Heart right ventricle (tissue), 16 donors: Measurements from ENCODE around the gene STC2. TPM values are rescaled to one million over a fixed set of nuclear protein-coding genes. Genes with fewer than 3 reads are reported as not detected.
A peak's percentile ranks its signal among the peaks of the same experiment; 100 is the strongest.
"Not testable (repeated sequence)": the region's sequence is repeated elsewhere in the genome, so short reads cannot be mapped to it uniquely, and the experiment has no call there.

Experiments
- ATAC-seq, 8 donors: fragments of 200-7000 bp; cut with Tn5 transposase; one replicate each; pipeline ENCODE4 v1.9.1; 2020; ENCODE audit warnings: mild to moderate bottlenecking in 8 of 8, moderate library complexity in 8 of 8, moderate number of reproducible peaks in 1 of 8
- DNase-seq, 2 donors: peaks; one replicate each; pipeline ENCODE4 v3.0.0-alpha.2; 2020
- H3K27ac ChIP-seq, 10 donors: fragments of 200-600 bp; sonication (generic) in 2 of 10; one replicate each; pipeline versions ENCODE4 v1.5.0 to v1.8.0; 2020 to 2022; ENCODE audit warnings: mild to moderate bottlenecking in 3 of 10
- H3K27me3 ChIP-seq, 7 donors: fragments of 200-600 bp; one replicate each; pipeline ENCODE4 v1.8.0; 2021 to 2022; ENCODE audit warnings: mild to moderate bottlenecking in 2 of 7
- H3K36me3 ChIP-seq, 9 donors: fragments of 200-600 bp; sonication (generic) in 1 of 9; one replicate each; pipeline versions ENCODE4 v1.5.0 to v1.8.0; 2020 to 2022; ENCODE audit warnings: mild to moderate bottlenecking in 2 of 9
- H3K4me1 ChIP-seq, 9 donors: fragments of 200-600 bp; sonication (generic) in 1 of 9; one replicate each; pipeline versions ENCODE4 v1.5.0 to v1.8.0; 2020 to 2022; ENCODE audit warnings: mild to moderate bottlenecking in 4 of 9
- H3K4me3 ChIP-seq, 10 donors: fragments of 200-600 bp; sonication (generic) in 2 of 10; one replicate each; pipeline versions ENCODE4 v1.5.0 to v1.8.0; 2020 to 2022; ENCODE audit warnings: mild to moderate bottlenecking in 7 of 10, moderate library complexity in 2 of 10
- H3K9me3 ChIP-seq, 11 donors: fragments of 200-600 bp in 10 of 11; sonication (generic) in 2 of 11; one replicate each; pipeline versions ENCODE4 v1.5.0 to v1.8.0; 2013 to 2022; ENCODE audit warnings: mild to moderate bottlenecking in 2 of 11, control low read depth in 1 of 11, moderate library complexity in 1 of 11
- WGBS, 2 donors: extraction: QIAGEN DNeasy Blood & Tissue Kit; methylation state at CpG; one replicate each; pipeline ENCODE4 v1.1.7; 2013; ENCODE audit warnings: inconsistent platforms in 1 of 2; 5-methylcytosine and 5-hydroxymethylcytosine counted together
- intact Hi-C, 10 donors: fragments of 100-400 bp; cut with DNase I; formaldehyde crosslinking; loops; one replicate each; pipeline versions ENCODE4 v1.11.1 to v1.14.2; 2022
- polyA plus RNA-seq, 2 donors: library from polyadenylated mRNA; stranded (reverse); fragments of 200-250 nt; gene quantifications; one replicate each; pipeline ENCODE4 v1.2.3, GENCODE V29; 2013
- total RNA-seq, 10 donors: library from RNA; stranded (reverse); fragmentation: NEBNext Ultra II Directional in 3 of 10; extraction: Animal tissue kit (Norgen Biotek cat#: 25700) in 3 of 10; gene quantifications; one replicate each; pipeline versions ENCODE4 v1.2.1 to v1.2.4, GENCODE V29; 2021 to 2023
- TF ChIP-seq, protein P1 (sequence below), 9 donors: fragments of 200-600 bp; sonication (generic) in 2 of 9; IDR thresholded peaks; one replicate each; pipeline versions ENCODE4 v1.5.0 to v1.8.0; 2021 to 2022; ENCODE audit warnings: antibody characterized with exemption in 9 of 9, mild to moderate bottlenecking in 5 of 9, moderate library complexity in 1 of 9
- donor health status: Arrhythmogenic right ventricular cardiomyopathy.
- donor health status: ischemic (EF 13 %, LVEDD 7.1; RV severe dilation, severe dysfunction).
- donor health status: healthy with polysubstance abuse.
- donor health status: DM: no; HTN: yes; CAD: no.
- donor health status: DM: no; HTN: no; CAD: no.
- donor health status: ischemic (EF 25% LVEDD 6.9; RV normal size, moderate dysfunction).
- donor health status: ischemic (EF 25% LVEDD 5.7; RV mildly dilated, moderate dysfunction).
- donor health status: healthy.
- donor health status: DM: yes; HTN: yes; CAD: no.
- donor health status: Ischemic cardiomyopathy.
- donor health status: ischemic (EF 35%, LVEDD 5.7; RV mildly dilated, moderate dysfunction).
- donor health status: nonischemic (EF 11% LVEDD 7.7; RV severe dilation, severe dysfunction).
- donor health status: DM: yes; HTN: yes; CAD: no.
- donor health status: PGD.
- donor health status: ischemic (EF 29% LVEDD 5.4; RV normal size, mild dysfunction).
- donor health status: nonischemic (EF 23%, LVEDD 6.1; RV moderate dilation, normal function).

The STC2 gene
- total and polyA plus RNA-seq, 12 donors = 3.7 to 26.9 (median 6.2) TPM

DNA sequence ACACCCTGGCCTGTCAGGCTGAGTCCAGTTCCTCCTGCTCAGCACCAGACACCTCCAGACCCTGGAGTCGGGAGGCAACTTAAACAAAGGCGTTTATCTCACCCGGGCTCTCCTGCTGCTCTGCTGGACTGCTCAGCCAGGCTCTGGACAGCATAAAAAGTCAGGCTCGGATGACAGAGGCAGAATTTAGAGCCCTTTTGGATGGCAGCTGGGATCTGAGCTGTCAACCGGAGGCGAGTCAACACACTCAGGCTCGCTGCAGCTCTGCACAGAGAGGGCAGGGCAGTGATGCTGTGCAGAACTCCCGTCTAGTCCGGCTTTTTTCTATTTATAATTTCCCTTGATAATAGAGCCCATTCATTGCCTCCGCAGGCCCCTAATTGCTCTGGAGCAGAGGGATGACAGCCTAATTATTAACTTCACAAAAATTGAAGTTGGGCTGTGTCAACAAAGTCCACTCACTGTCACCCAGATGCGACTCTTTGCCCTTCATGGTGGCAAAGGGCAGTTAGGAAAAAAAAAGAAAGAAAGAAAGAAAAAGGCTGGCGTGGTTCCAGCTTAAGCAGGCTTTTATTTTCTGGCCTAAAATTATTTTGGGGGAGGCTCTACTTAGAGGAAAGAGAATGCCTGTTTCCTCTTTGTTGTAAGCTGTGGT lies 37.6 kb downstream of the STC2 start:
- Histone ChIP-seq H3K4me3 (no peak overlapping the region), H3K4me1 (peaks cover 0 to 23% (median 9%) of the 10 kb centered on the region in 9 donors), H3K9me3 (no peaks in the 10 kb centered on the region), H3K27ac (peak overlapping the region in 5 of 10 donors; percentile 34 to 63 (median 40)), H3K27me3 (peaks cover 0 to 81% (median 20%) of the 10 kb centered on the region in 7 donors), H3K36me3 (no peaks in the 10 kb centered on the region)
- WGBS, 2 donors = 12 to 17% methylated on average over 12 of the region's 12 CpGs
- DNase-seq = peak in 1 of 2 donors; percentile 38
- intact Hi-C loops = loop anchor here in 6 of 10 donors (5.0 to 10.0 kb wide), 8 partner anchors 42 to 1024 kb away; partner anchors contain the start of gene C5orf47 (in 1 of the 6)
- peak; percentile 53 to 75 (median 66) for ATAC-seq
- TF ChIP-seq, protein P1, sequence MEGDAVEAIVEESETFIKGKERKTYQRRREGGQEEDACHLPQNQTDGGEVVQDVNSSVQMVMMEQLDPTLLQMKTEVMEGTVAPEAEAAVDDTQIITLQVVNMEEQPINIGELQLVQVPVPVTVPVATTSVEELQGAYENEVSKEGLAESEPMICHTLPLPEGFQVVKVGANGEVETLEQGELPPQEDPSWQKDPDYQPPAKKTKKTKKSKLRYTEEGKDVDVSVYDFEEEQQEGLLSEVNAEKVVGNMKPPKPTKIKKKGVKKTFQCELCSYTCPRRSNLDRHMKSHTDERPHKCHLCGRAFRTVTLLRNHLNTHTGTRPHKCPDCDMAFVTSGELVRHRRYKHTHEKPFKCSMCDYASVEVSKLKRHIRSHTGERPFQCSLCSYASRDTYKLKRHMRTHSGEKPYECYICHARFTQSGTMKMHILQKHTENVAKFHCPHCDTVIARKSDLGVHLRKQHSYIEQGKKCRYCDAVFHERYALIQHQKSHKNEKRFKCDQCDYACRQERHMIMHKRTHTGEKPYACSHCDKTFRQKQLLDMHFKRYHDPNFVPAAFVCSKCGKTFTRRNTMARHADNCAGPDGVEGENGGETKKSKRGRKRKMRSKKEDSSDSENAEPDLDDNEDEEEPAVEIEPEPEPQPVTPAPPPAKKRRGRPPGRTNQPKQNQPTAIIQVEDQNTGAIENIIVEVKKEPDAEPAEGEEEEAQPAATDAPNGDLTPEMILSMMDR (IDR thresholded peaks at IDR 0.05) = no peak

DNA sequence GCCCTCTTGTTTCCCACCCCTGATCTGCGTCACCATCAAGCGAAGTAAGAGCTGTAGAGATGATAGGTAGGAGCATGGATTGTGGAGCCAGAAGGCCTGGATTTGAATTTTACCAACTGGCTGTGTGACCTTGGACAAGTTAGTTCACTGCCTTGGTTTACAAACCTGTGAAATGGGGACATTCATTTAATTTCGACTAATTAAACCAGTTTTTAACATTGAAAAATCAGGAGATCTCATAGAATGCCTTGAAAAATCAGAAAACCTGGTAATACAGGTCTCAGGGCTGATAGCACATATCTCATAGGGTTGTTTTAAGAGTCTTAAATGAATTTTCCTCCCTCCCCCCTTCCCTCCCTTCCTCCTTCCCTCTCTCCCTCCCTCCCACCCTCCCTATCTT lies 38.8 kb downstream of the STC2 start:
- no peak overlapping the region for H3K27ac ChIP-seq
- peaks cover 0 to 73% (median 16%) of the 10 kb centered on the region in 7 donors for H3K27me3 ChIP-seq
- DNase-seq = no peak
- TF ChIP-seq, protein P1 (IDR thresholded peaks at IDR 0.05) = no peak
- H3K36me3 ChIP-seq = no peaks in the 10 kb centered on the region
- H3K4me3 ChIP-seq = no peak overlapping the region
- H3K9me3 ChIP-seq = no peaks in the 10 kb centered on the region
- 65 to 79% methylated on average over 3 of the region's 3 CpGs for WGBS, 2 donors
- peaks cover 0 to 22% (median 9%) of the 10 kb centered on the region in 9 donors for H3K4me1 ChIP-seq
- intact Hi-C loops = loop anchor here in 6 of 10 donors (10.0 kb wide), 6 partner anchors 125 to 585 kb away; no protein-coding TSS in a partner anchor
- no peak for ATAC-seq

DNA sequence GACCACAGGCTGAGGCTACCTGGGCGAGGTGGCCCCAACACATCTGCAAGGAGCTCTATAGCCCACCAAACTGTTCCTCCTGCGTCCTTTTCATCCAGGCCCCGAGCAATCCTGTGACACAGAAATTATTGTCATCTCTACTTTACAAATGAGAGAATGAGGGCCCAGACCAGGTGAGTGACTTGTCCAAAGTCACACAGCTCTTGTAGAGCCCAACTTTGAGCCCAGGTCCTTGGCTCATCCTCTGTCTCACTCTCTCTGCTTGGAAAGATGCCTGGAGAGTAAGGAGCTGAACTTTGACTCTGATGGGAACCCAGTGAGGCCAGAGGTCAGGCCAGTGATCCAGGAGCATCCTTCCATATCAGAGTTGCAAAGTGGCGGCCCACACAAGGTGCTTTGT lies 39.6 kb downstream of the STC2 start:
- Histone ChIP-seq H3K4me1 (peaks cover 0 to 21% (median 6%) of the 10 kb centered on the region in 9 donors), H3K4me3 (no peak overlapping the region), H3K27me3 (peaks cover 0 to 73% (median 23%) of the 10 kb centered on the region in 7 donors), H3K36me3 (no peaks in the 10 kb centered on the region), H3K9me3 (no peaks in the 10 kb centered on the region), H3K27ac (no peak overlapping the region)
- intact Hi-C loops = loop anchor here in 6 of 10 donors (10.0 kb wide), 6 partner anchors 124 to 584 kb away; no protein-coding TSS in a partner anchor
- ATAC-seq = no peak
- DNase-seq = no peak
- 95 to 98% methylated on average over 4 of the region's 4 CpGs for WGBS, 2 donors
- TF ChIP-seq, protein P1 (IDR thresholded peaks at IDR 0.05) = no peak

DNA sequence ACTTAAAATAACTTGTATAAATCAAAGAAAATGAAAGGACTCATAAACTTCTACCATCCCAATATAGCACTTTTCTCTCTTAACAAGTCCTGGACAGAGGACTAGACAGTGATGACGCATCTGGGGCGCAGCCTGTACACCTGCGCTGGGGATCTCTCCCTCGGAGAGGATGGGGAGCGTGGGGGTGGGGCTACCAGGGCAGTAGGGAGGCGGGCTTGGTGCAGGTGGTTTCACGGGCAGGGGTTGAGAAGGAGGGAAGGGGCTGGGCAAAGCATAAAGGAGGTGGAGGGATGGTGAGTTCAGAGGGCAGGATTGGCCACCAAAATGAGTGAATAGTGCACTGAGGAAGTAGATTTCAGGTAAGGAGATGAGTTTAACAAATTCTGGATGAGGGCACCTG lies 41.1 kb downstream of the STC2 start:
- DNase-seq (no peak), ATAC-seq (no peak)
- no peaks in the 10 kb centered on the region for H3K9me3 ChIP-seq
- intact Hi-C loops = loop anchor here in 6 of 10 donors (10.0 kb wide), 6 partner anchors 122 to 582 kb away; no protein-coding TSS in a partner anchor
- H3K27ac ChIP-seq = no peak overlapping the region
- peaks cover 0 to 73% (median 31%) of the 10 kb centered on the region in 7 donors for H3K27me3 ChIP-seq
- H3K4me3 ChIP-seq = no peak overlapping the region
- TF ChIP-seq, protein P1 (IDR thresholded peaks at IDR 0.05) = no peak
- H3K36me3 ChIP-seq = no peaks in the 10 kb centered on the region
- H3K4me1 ChIP-seq = peaks cover 0 to 27% (median 7%) of the 10 kb centered on the region in 9 donors
- WGBS, 2 donors = 65 to 66% methylated on average over 7 of the region's 7 CpGs

DNA sequence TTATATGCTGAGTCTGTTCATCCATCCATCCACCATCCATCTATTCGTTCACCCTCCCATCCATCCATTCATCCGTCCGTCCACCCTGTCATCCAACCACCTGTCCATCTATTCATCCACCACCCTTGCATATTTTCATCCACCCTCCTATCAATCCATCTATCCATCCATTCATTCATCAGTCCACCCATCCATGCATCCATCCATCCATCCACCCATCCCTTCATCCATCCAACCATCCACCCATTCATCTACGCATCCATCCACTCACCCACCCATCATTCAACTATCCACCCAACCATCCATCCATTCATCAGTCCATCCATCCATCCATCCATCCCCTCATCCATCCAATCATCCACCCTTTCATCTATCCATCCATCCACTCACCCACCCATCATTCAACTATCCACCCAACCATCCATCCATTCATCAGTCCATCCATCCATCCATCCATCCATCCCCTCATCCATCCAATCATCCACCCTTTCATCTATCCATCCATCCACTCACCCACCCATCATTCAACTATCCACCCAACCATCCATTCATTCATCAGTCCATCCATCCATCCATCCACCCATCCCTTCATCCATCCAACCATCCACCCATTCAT lies 43.8 kb downstream of the STC2 start:
- H3K36me3 ChIP-seq, H3K9me3 ChIP-seq, DNase-seq, H3K27ac ChIP-seq, ATAC-seq, H3K4me3 ChIP-seq: not testable (repeated sequence)
- intact Hi-C loops = loop anchor here in 9 of 10 donors (5.0 to 10.0 kb wide), 14 partner anchors 52 to 580 kb away; partner anchors contain the start of gene ATP6V0E1 (in 4 of the 9)
- WGBS, 2 donors = 93 to 96% methylated on average over 4 of the region's 4 CpGs
- peaks cover 0 to 74% (median 35%) of the 10 kb centered on the region in 7 donors for H3K27me3 ChIP-seq
- peaks cover 0 to 27% (median 4%) of the 10 kb centered on the region in 9 donors for H3K4me1 ChIP-seq
